ENCODE measurements around the gene PLEKHO2.

PLEKHO2 gene

GRCh38 chr15:64836023-64836536, 5.6 kb upstream of the PLEKHO2 start:
- no peak for DNase-seq (ENCODE audit: low read depth)
- no peak for TF ChIP-seq CTCF (IDR thresholded peaks at IDR 0.05; ENCODE audit: insufficient read depth, low read depth, low read length, missing control alignments)
- no peak overlapping the region for H3K4me3 ChIP-seq (ENCODE audit: low read depth, low read length)

- peak; percentile 35 for DNase-seq (ENCODE audit: low read depth)
- H3K4me3 ChIP-seq (ENCODE audit: low read depth, low read length), result no peak overlapping the region
- TF ChIP-seq CTCF (IDR thresholded peaks at IDR 0.05; ENCODE audit: insufficient read depth, low read depth, low read length, missing control alignments), result no peak
Measured at GRCh38 chr15:64837502-64837901, 4.2 kb upstream of the PLEKHO2 start.

DNA sequence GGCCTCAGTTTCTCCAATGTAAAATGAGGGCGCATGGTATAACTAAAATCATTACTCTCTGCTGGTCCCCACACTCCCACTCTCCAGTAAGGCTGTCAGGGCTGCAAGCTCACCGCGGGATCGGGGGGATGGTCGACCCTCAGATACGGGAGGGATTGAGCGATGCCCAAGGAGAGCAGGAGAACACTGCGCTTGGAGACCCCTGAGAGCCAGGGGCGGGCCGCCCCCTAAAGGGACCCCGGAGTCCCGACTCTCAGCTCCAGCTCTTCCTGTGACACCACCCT, 713 bp upstream of the PLEKHO2 start:
- H3K4me3 ChIP-seq (ENCODE audit: low read depth, low read length), result peak overlapping the region; percentile 61
- no peak for TF ChIP-seq CTCF (IDR thresholded peaks at IDR 0.05; ENCODE audit: insufficient read depth, low read depth, low read length, missing control alignments)
- no peak for DNase-seq (ENCODE audit: low read depth)

GRCh38 chr15:64842096-64842939, 603 bp downstream of the PLEKHO2 start:
- DNase-seq (ENCODE audit: low read depth), result peak; percentile 42
- TF ChIP-seq CTCF (IDR thresholded peaks at IDR 0.05; ENCODE audit: insufficient read depth, low read depth, low read length, missing control alignments), result no peak
- H3K4me3 ChIP-seq (ENCODE audit: low read depth, low read length), result peak overlapping the region; percentile 93

- DNase-seq (ENCODE audit: low read depth), result peak; percentile 44
- TF ChIP-seq CTCF (IDR thresholded peaks at IDR 0.05; ENCODE audit: insufficient read depth, low read depth, low read length, missing control alignments), result no peak
- peak overlapping the region; percentile 93 for H3K4me3 ChIP-seq (ENCODE audit: low read depth, low read length)
Measured at GRCh38 chr15:64842986-64843561, 1.4 kb downstream of the PLEKHO2 start.

- no peak for TF ChIP-seq CTCF (IDR thresholded peaks at IDR 0.05; ENCODE audit: insufficient read depth, low read depth, low read length, missing control alignments)
- DNase-seq (ENCODE audit: low read depth), result peak; percentile 41
- peak overlapping the region; percentile 93 for H3K4me3 ChIP-seq (ENCODE audit: low read depth, low read length)
Measured at GRCh38 chr15:64843991-64844390, 2.3 kb downstream of the PLEKHO2 start.

Measured in GM12865 (cell line).